Occipital lobe (tissue), 2 donors: Measurements from ENCODE around the gene TBCEL. TPM values are rescaled to one million over a fixed set of nuclear protein-coding genes. Genes with fewer than 3 reads are reported as not detected.
"Not testable (repeated sequence)": the region's sequence is repeated elsewhere in the genome, so short reads cannot be mapped to it uniquely, and the experiment has no call there.

Source experiments
- DNase-seq: peaks from one replicate; lab custom pipeline; 2025; lab: John Stamatoyannopoulos, UW
- total RNA-seq: library from RNA; depleted of rRNA; stranded (reverse); fragments of >200 nt; gene quantifications from one replicate; pipeline ENCODE4 v1.2.3, GENCODE V29; 2014

TBCEL gene
- total RNA-seq, 1 donor from 2014 or later: 62.2 TPM

- no peak for DNase-seq
Measured at GRCh38 chr11:121029153-121029552, 5.3 kb downstream of the TBCEL start.

- no peak for DNase-seq
Measured at GRCh38 chr11:121029813-121030445, 6.0 kb downstream of the TBCEL start.

GRCh38 chr11:121031167-121031566 is 7.3 kb downstream of the TBCEL start:
- DNase-seq: no peak

- DNase-seq: not testable (repeated sequence)
Measured at GRCh38 chr11:121031648-121032047, 7.7 kb downstream of the TBCEL start.

GRCh38 chr11:121032546-121032945 is 8.6 kb downstream of the TBCEL start:
- DNase-seq: no peak

GRCh38 chr11:121033635-121034034 is 9.7 kb downstream of the TBCEL start:
- DNase-seq: no peak

GRCh38 chr11:121035169-121035755 is 11.4 kb downstream of the TBCEL start:
- DNase-seq: no peak

GRCh38 chr11:121035780-121036179 is 11.9 kb downstream of the TBCEL start:
- no peak for DNase-seq

GRCh38 chr11:121037016-121037415 is 13.1 kb downstream of the TBCEL start:
- DNase-seq: no peak

- DNase-seq: no peak
Measured at GRCh38 chr11:121038648-121039409, 14.9 kb downstream of the TBCEL start.

GRCh38 chr11:121039971-121040613 is 16.2 kb downstream of the TBCEL start:
- no peak for DNase-seq

GRCh38 chr11:121040614-121041002 is 16.7 kb downstream of the TBCEL start:
- no peak for DNase-seq

- DNase-seq: no peak
Measured at GRCh38 chr11:121041072-121041471, 17.2 kb downstream of the TBCEL start.

GRCh38 chr11:121042296-121042695 is 18.4 kb downstream of the TBCEL start:
- DNase-seq: no peak

GRCh38 chr11:121047926-121048325 is 24.0 kb downstream of the TBCEL start:
- no peak for DNase-seq

GRCh38 chr11:121048464-121049233 is 24.7 kb downstream of the TBCEL start:
- DNase-seq: no peak

- DNase-seq: no peak
Measured at GRCh38 chr11:121053244-121053643, 29.3 kb downstream of the TBCEL start.

- no peak for DNase-seq
Measured at GRCh38 chr11:121054266-121054665, 30.4 kb downstream of the TBCEL start.

- no peak for DNase-seq
Measured at GRCh38 chr11:121055076-121055475, 31.2 kb downstream of the TBCEL start.

- DNase-seq: no peak
Measured at GRCh38 chr11:121057922-121058321, 34.0 kb downstream of the TBCEL start.

- DNase-seq: no peak
Measured at GRCh38 chr11:121058941-121059340, 35.0 kb downstream of the TBCEL start.
